NT2/D1 (cell line): Measurements from ENCODE around the gene ZNF718.

Experiments
- YY1 ChIP-seq: IDR thresholded peaks from 2 replicates; pipeline ENCODE4 v1.6.1; 2011; ENCODE audit not compliant: insufficient read length, insufficient read depth
- ZNF274 ChIP-seq: IDR thresholded peaks from 2 replicates; pipeline ENCODE4 v1.6.1; 2011; ENCODE audit warnings: mild to moderate bottlenecking, low read depth, low read length

DNA sequence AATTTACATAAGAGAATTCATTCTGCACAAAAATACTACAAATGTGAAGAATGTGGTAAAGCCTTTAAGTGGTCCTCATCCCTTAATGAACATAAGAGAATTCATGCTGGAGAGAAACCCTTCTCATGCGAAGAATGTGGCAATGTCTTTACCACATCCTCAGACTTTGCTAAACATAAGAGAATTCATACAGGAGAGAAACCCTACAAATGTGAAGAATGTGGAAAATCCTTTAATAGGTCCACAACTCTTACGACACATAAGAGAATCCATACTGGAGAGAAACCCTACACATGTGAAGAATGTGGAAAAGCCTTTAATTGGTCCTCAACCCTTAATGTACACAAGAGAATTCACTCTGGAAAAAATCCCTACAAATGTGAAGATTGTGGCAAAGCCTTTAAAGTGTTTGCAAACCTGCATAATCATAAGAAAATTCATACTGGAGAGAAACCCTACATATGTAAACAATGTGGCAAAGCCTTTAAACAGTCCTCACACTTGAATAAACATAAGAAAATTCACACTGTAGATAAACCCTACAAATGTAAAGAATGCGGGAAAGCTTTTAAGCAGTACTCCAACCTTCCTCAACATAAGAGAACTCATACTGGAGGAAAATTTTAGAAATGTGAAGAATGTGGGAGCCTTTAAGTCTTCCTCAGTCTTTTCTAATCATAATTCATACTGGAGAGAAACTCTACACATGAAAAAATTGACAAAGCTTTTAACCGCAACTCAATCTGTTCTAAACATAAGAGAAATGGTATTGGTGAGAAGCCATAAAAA lies 37.4 kb downstream of the ZNF718 start:
- TF ChIP-seq ZNF274 (peak; percentile 77), YY1 (no peak)
